GM19397 (cell line): ENCODE results near the gene FBXW8.

Experiments used
- ATAC-seq: cut with Tn5 transposase; IDR thresholded peaks from one replicate; pipeline ENCODE4 v1.9.1; 2021; ENCODE audit warnings: mild to moderate bottlenecking, moderate library complexity; ENCODE audit not compliant: unreplicated experiment

Gene FBXW8

DNA sequence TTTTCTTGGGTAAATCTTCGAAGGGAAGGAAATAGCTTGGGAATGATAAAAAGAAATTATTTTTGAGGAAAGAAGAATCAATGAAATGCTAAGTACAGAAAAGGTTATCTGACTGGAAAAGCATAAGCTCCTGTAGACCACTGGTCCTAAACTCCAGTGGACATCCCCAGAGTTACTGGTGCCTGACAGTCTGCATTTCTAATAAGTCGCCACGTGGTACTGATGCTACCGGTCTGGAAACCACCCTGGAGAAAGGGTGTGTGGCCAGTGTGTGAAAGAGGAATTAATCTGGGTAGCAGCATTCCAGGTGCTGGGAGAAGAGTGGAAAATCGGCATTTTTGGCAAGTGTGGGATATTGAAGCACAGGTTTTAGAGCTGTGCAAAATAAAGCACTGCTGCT is 73.3 kb downstream of the FBXW8 start:
- no peak for ATAC-seq

GRCh38 chr12:116990329-116990728 is 79.6 kb downstream of the FBXW8 start:
- ATAC-seq: no peak

GRCh38 chr12:116990971-116991966 is 80.5 kb downstream of the FBXW8 start:
- no peak for ATAC-seq

DNA sequence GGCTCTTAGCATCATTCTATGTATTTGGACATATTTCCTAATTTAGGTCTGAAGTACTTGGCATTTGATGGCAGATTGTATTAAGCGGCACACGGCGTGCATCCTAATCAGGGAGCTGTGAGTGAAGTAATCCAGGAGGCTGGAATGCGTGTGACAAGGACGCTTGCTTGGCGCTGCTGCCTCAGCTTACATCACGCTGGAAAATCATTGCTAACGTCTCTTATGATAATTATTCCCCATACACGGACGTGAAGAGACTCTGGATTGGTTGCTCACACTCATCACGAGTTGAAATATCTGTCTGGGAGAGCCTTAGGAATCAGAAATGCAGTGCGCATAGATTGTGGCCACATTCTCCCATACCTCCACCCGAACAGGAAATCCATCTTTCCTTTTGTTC is 85.3 kb downstream of the FBXW8 start:
- no peak for ATAC-seq

- no peak for ATAC-seq
These were observed 85.9 kb downstream of the FBXW8 start for GRCh38 chr12:116996621-116997020.

- no peak for ATAC-seq
These were observed 88.3 kb downstream of the FBXW8 start for GRCh38 chr12:116999066-116999465.

GRCh38 chr12:117000316-117000715 is 89.6 kb downstream of the FBXW8 start:
- no peak for ATAC-seq

DNA sequence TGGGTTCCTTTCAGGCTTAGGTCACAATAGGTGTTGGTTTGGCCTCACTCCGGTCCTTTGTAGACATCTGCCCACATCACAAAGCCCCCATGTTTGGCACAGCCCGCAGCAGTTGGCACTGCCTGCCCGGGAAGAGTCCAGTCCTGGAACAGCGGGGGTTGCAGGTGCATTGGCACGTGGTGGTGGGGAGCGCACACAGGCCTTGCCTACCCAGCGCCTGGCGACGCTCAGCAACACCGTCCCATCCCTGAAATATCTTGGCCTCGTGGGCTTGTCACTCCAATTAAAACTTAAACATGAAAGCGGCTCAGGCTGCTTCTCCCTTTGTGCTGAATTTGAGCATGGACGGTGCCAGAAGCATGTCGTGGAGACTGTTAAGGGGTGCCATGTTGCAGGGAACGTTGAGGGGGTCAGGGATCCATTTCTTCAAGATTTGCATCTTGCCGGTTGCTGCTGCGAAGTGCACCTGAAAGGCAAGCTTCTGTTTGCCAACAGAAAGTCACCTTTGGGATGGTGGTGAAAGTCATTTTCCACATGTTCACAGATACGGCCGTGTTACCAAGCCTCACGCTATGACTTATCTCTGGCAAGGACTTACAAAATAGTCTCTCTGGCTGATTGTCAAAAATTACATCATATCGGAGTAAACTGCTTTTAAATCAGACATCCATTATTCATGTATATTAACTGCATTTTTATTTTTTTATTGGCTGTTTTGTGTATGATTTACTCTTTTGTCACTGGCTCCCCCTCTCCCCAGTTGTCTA is 91.5 kb downstream of the FBXW8 start:
- ATAC-seq: no peak

- ATAC-seq: no peak
These were observed 93.2 kb downstream of the FBXW8 start for GRCh38 chr12:117003883-117004404.

DNA sequence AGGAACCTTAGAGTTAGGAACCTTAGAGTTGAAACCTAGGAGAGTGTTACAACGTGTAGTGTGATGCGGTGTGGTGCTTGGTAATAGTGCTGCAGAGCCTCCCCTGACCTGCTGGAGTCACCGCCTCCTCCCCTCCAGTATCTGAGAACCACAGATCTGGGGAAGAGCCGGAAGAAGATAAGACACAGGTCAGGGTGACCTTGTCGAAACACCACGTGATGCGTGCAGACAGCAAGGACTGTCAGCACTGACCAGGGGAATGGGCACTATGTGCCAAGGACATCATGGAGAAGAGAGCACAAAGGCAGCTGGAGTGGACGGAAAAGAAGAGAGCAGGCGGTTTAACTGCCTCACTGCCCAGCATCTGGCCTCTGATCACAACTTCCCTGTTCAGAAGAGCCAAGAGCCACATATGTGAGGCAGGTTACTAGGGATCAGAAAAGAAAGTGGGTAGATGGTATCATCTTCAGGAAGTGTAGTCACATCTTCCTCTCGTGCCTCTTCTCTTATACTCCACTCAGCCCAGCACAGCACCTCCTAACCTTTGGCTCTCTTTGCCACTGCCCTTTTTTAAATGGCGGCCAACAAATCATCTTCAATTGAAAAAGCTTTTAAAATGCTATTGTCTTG is 94.8 kb downstream of the FBXW8 start:
- ATAC-seq: no peak

GRCh38 chr12:117006333-117006732 is 95.6 kb downstream of the FBXW8 start:
- ATAC-seq: no peak

- no peak for ATAC-seq
These were observed 96.8 kb downstream of the FBXW8 start for GRCh38 chr12:117007577-117007976.

GRCh38 chr12:117009759-117010158 is 99.0 kb downstream of the FBXW8 start:
- ATAC-seq: no peak

DNA sequence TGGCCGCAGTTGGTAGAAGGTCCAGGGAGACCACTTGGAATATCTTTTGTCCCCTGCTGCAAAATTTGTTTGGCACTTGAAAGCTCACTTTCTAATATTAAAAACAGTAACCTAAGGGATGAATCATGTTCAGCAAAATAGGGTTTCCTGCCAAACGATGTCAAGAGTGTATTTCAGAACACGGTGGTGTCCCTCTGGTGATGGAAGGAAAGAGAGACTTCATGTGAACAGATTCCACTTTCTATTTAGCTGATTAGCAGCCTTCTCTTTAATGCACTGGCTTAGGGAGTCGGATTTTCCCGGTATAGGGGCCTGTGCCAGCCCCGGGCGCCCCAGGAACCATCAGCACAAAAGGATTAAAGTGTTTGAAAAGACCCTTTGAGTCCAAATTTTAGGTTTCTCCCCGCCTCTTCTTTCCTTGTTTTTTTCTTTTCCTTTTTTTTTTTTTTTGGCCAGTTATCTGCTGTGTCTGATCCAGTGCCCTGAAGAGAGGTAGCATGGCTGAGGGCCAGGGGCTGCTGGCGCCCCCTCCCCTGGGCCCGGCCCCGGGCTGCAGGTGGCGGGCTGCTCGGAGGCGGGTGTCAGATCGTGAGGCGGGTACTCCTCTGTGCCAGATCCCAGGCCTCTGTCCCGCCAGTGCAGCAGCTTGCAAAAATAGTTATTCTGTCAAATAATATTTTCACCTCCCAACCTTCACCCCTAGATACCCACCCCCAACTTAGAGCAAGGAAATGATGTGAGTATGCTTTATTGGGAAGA is 100.1 kb downstream of the FBXW8 start:
- ATAC-seq: no peak

DNA sequence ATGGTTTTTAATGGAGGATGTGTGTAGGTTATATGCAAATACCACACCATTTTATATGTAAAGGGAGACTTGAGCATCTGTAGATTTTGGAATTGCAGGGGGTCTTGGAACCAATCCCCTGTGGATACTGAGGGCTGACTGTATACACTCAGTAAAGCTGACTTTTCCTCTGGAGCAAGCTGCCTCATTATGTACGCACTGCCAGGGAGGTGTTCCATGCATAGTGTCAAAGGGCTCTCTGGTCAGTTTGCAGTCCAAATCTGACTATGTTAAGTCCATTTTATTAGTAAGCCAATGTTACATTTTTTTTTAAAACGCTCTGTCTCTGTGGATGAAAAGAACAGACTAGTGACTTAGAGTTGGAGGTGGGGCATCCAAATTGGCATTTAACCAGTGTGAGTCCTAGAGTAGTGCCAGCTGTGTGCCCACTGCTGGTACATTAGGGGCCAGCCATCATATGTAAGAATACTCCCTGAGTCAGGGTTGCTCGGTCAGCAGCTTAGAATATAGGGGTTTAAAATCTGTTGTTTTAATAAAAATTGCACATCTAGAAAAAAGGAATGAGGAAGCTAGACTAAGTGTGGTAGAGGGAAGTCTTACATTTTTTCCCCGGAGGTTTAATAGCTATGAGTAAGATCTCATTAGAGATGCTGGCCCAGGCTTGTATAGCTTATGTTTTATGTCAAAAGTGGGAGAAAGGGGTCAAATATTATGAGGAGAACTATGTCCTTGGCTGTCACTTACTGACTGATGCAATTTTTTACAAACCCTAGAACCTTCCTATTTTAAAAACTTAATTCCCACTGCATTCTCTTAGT is 101.4 kb downstream of the FBXW8 start:
- ATAC-seq: no peak

DNA sequence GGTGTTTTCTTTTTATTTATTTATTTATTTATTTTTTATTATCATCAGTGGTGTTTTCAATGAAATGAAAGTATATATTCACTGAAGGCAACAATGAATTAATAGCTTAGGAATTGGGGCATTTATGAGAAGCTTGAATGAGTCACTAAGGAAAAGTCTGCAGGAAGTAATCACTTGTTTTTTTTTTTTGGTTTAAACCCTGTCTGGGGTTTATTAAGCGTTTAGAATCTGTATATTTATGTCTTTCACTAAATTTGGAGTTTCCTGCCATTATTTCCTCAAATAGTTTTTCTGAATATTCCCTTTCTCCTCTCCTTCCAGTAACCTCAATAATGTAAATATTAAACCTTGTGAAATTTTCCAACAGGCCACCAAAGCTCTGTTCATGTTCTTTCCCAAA is 103.0 kb downstream of the FBXW8 start:
- ATAC-seq: no peak

GRCh38 chr12:117014342-117014887 is 103.7 kb downstream of the FBXW8 start:
- ATAC-seq: no peak

- no peak for ATAC-seq
These were observed 105.1 kb downstream of the FBXW8 start for GRCh38 chr12:117015811-117016210.

GRCh38 chr12:117017807-117018206 is 107.1 kb downstream of the FBXW8 start:
- ATAC-seq: no peak
